EH (cell line): ENCODE results near the gene TRIM71.
A peak's percentile ranks its signal among the peaks of the same experiment; 100 is the strongest.
"Not testable (repeated sequence)": the region's sequence is repeated elsewhere in the genome, so short reads cannot be mapped to it uniquely, and the experiment has no call there.

Source experiments
- DNase-seq: peaks from one replicate; pipeline ENCODE4 v3.0.0-alpha.2; 2015; ENCODE audit warnings: low read depth

The TRIM71 gene

DNA sequence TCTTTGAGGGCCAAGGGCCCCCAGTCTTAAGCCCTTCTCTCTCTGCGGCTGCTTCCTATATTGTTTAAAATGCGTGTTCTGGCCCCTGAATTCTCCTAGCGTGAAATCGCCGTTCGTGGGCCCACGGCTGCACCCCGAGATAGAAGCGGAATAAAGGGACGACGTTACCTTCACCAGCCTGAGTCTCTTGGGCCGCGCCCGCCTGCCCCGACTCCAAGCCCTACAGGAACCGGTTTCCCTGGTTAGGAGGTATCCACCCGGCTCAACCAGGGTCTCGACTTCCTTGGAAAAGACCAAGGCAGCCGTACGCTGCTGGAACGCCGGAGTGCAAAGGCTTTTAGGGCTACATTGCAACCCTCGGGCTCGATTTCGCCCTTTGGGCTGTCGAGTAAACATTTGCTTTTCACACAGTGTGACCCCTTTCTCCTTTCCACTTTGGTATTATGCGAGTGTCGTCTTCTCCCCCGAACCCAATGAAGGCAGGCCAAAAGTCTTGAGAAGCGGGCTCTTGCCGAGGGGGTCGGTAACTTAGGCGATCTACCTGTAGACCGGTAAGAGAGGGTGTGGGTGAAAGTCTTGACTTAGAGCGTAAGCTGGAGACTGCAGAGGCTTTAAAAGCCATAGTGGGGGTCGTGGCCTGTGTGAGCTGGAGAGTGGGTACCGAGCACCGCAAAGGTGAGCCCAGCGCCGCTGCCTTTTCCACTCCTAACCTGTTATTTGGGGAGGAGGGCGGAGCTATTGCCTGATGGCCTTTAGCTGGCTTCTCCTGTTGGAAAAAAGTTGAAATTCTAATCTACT is 2.0 kb downstream of the TRIM71 start:
- DNase-seq = no peak

- no peak for DNase-seq
Observed at GRCh38 chr3:32820430-32820829, 2.6 kb downstream of the TRIM71 start.

GRCh38 chr3:32820971-32821685 is 3.3 kb downstream of the TRIM71 start:
- DNase-seq = no peak

- DNase-seq = no peak
Observed at GRCh38 chr3:32821686-32822296, 4.0 kb downstream of the TRIM71 start.

DNA sequence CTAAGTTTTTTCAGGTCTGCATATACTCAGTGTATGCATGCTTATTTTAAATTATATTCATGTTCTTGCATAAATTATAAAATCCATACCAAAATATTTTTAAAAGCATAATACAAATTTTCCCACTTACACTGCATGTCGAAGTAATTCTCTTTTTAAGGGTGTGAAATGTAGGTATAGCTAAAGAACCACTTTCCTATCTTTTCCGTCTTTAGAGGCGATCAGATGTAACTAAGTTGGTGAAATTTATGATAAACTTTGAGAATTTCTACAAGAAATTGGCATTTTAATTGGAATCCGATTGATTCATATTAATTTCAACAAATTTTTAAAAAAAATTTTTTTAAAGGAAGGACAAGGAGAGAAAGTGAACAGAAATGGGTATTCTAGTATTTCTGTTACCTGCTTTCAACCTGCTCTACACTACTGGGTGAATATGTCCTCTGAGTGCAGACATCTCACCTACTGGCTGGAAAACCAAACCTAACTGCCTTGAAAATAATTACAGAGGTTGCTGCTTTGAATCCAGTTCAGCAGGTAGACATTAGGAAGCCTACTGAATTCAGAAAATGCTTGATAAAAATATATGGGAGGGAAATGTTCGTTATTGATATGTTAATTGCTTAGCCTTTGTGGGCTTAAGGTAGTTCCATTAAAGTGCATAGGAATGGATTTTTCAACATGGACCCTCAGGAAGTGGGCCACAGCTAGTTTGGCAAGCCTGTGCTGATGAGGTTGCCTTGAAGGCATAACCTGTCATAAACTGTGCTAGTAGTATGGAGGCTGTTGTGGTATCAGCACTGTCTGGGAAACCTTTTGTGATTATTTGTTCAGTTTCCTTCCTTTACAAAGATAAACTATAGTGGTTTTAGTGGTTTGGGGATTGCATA is 5.1 kb downstream of the TRIM71 start:
- DNase-seq = no peak

GRCh38 chr3:32823641-32824184 is 5.9 kb downstream of the TRIM71 start:
- DNase-seq = not testable (repeated sequence)

- DNase-seq = no peak
Observed at GRCh38 chr3:32825601-32826375, 8.0 kb downstream of the TRIM71 start.

DNA sequence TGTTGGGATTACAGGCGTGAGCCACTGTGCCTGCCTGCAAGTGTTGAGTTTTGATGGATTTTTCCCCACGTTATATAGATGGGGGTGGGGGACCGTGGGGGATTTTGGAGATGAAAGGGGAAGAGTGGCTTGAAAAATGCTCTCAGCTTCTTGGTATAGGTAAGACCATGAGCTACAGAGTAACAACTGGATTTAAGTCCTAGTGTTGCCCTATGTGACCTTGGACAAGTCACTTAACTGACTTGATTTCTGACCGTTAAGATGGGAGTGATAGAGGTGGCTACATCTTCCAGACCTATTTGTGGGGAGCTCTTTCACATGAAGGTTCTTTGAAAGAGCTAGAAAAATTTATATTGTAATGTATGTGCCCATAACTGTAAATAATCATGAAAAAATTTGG is 13.3 kb downstream of the TRIM71 start:
- no peak for DNase-seq

DNA sequence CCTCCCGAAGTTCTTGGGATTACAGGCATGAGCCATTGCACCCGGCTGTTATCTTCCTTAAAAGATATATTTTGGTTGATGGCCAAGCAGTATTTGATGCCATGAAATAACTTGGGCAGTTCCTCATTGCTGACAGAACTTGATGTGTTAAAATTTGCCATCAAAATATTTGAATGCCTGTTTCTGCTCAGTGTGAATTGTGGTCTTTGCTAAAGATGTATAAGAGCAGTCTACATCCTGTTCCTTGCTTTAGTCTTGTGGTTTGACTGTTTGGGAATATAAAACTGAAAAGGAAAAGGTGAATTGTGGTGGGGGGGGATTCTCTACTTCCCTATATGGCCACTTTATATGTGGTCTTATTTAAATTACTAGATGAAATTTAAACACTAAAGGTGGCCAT is 14.0 kb downstream of the TRIM71 start:
- DNase-seq = no peak

DNA sequence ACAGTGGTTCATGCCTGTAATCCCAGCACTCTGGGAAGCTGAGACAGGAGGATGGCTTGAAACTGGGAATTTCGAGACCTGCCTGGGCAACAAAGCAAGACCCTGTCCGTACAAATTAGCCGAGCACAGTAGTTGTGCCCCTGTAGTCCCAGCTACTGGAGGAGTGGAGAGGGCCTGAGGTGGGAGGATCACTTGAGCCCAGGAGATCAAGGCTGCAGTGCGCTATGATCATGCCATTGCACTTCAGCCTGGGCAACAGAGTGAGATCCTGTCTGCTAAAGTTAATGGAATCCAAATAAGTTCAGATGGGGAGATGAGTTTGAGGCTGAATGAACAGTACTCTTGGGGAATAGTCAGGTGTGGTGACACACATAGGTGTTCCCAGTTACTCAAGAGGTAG is 14.4 kb downstream of the TRIM71 start:
- no peak for DNase-seq

- DNase-seq = no peak
Observed at GRCh38 chr3:32835049-32835371, 17.2 kb downstream of the TRIM71 start.

GRCh38 chr3:32835961-32836360 is 18.2 kb downstream of the TRIM71 start:
- DNase-seq = no peak

DNA sequence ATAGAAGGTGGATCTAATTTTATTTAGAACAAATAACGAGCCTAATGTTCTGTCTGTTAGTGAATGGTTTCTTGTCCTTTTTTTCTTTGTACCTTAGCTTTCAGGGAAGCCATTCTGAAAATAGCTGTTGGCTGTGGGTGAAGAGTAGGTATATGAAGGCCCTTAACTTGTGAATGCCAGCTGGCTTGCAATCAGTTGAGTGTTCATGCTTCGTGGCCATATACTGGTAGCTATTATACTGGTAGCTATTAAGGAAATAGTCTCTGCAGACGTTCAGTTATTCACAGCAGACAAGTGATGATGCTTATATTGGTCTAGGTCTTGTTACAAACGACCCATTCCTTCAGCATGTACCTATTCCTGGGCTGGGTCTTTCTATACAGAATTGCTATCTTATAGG is 18.8 kb downstream of the TRIM71 start:
- DNase-seq = no peak

DNA sequence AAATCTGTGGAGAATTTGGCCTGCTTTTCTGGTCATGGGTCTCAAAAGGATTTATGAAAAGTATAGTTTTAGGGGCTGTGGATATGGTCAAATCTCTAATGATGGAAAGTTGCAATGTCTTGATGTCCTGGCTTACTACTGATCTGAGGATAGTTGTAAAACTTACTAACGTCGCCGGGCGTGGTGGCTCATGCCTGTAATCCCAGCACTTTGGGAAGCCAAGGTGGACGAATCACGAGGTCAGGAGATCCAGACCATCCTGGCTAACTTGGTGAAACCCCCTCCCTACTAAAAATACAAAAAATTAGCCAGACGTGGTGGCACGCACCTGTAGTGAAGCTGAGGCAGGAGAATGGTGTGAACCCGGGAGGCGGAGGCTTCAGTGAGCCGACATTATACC is 19.6 kb downstream of the TRIM71 start:
- DNase-seq = no peak

DNA sequence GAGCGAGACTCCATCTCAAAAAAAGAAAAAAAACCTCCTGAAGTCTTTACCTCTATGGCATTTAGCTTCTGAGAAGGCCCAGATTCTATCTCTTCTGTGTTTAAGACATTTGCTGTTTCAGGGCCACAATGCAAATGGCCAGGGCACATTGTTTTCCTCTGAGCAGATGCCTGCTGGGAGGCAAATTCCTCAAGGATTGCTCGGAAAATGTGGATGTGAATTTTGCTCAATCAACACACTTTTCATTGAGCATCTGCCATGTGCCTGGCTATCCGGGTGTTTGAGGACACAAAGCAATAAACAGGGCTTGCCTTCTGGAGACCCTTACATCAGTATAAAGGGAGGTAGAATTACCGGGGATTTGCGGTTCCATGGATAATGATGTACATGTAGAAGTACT is 20.0 kb downstream of the TRIM71 start:
- DNase-seq = peak; percentile 48

DNA sequence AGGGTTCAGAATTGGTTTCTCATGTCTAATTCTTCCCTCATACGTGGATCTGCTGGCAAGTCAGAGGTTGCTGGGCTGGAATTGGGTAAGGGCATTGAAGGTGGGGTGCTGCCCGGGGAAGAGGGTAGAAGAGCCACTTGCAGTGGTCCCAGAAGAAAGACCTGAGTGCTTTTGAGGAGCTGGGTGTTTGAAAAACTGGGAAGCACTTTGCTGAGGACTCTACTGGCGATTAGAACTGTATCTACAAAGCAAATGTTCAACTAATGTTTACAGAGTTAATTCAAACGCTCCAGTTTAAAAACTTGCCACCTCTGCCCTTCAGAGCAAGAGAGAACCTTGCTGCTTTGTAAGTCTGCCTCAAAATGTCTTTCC is 21.9 kb downstream of the TRIM71 start:
- DNase-seq = no peak

- DNase-seq = no peak
Observed at GRCh38 chr3:32840086-32840841, 22.5 kb downstream of the TRIM71 start.

GRCh38 chr3:32841341-32841740 is 23.5 kb downstream of the TRIM71 start:
- DNase-seq = no peak

- DNase-seq = peak; percentile 48
Observed at GRCh38 chr3:32841867-32842470, 24.2 kb downstream of the TRIM71 start.

DNA sequence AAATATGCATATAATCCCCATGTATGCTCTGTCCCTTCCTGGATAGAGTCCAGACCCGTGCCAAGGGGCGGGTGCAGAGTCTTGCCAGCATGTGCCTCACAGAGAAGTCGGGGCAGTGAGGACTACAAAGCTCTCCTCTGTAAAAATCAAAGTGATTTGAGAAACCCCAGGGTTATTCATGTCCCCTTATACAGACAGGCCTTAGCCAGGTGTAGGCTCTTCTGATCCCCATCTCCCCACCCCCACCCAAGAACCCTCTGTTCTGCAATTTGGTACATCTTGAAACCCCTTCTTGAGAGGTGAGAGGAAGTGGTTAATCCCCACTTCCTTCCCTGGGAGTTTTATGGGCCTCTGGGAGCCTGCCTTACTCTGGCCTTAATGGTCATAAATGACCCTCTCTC is 24.7 kb downstream of the TRIM71 start:
- peak; percentile 7 for DNase-seq
